Embryonic facial prominence (tissue), 1 donor: ENCODE measurements around the gene INHA.

Experiments used
- DNase-seq: peaks from one replicate; pipeline ENCODE4 v3.0.0-alpha.2; 2016; ENCODE audit errors: extremely low spot score

INHA gene

GRCh38 chr2:219574484-219575311, 2.6 kb downstream of the INHA start:
- no peak for DNase-seq

GRCh38 chr2:219575566-219576504, 3.7 kb downstream of the INHA start:
- no peak for DNase-seq

- peak; percentile 32 for DNase-seq
These were observed 4.6 kb downstream of the INHA start for GRCh38 chr2:219576505-219577388.

GRCh38 chr2:219578811-219579613, 6.9 kb downstream of the INHA start:
- DNase-seq = no peak

GRCh38 chr2:219581346-219581745, 9.2 kb downstream of the INHA start:
- DNase-seq = no peak

GRCh38 chr2:219591091-219591490, 19.0 kb downstream of the INHA start:
- DNase-seq = no peak

- DNase-seq = peak; percentile 58
These were observed 20.6 kb downstream of the INHA start for GRCh38 chr2:219592736-219593135.

GRCh38 chr2:219593154-219593553, 21.0 kb downstream of the INHA start:
- no peak for DNase-seq

- DNase-seq = peak; percentile 74
These were observed 23.1 kb downstream of the INHA start for GRCh38 chr2:219595256-219595655.

- no peak for DNase-seq
These were observed 24.9 kb downstream of the INHA start for GRCh38 chr2:219596954-219597551.

GRCh38 chr2:219597552-219598307, 25.6 kb downstream of the INHA start, which contains the start of gene STK11IP:
Gene STK11IP, plus strand, starts transcription at chr2:219597857. Its CDS starts 263 bp downstream, at chr2:219598120.
- DNase-seq = peak; percentile 88

- DNase-seq = no peak
These were observed 26.4 kb downstream of the INHA start for GRCh38 chr2:219598308-219599078.

GRCh38 chr2:219603771-219604170, 31.7 kb downstream of the INHA start:
- DNase-seq = no peak

GRCh38 chr2:219605607-219605954, 33.5 kb downstream of the INHA start:
- no peak for DNase-seq

- DNase-seq = no peak
These were observed 35.8 kb downstream of the INHA start for GRCh38 chr2:219607931-219608330.

- DNase-seq = no peak
These were observed 36.4 kb downstream of the INHA start for GRCh38 chr2:219608399-219608964.

- no peak for DNase-seq
These were observed 37.1 kb downstream of the INHA start for GRCh38 chr2:219609149-219609750.

- no peak for DNase-seq
These were observed 39.2 kb downstream of the INHA start for GRCh38 chr2:219611306-219611705.
